Measurements from ENCODE around the gene ANKRD42.

- TF ChIP-seq ZNF274 (IDR thresholded peaks at IDR 0.05; ENCODE audit: low read depth, low read length), result no peak
- no peak for TF ChIP-seq EZH2 (IDR thresholded peaks at IDR 0.05)
- no peak for TF ChIP-seq RAD21 (IDR thresholded peaks at IDR 0.05; ENCODE audit: low read depth)
- TF ChIP-seq EGR1 (IDR thresholded peaks at IDR 0.05; ENCODE audit: low read depth), result no peak
- TF ChIP-seq SRF (IDR thresholded peaks at IDR 0.05; ENCODE audit: low read depth), result no peak
- no peak for TF ChIP-seq CTCF (IDR thresholded peaks at IDR 0.05 in 2 of 3, conservative IDR thresholded peaks at IDR 0.05 in 1 of 3; ENCODE audit: borderline replicate concordance in 1 of 3, insufficient read depth in 1 of 3, low read depth in 2 of 3, low read length in 2 of 3)
- no peak for TF ChIP-seq POLR2A (IDR thresholded peaks at IDR 0.05; ENCODE audit: borderline replicate concordance, extremely low read depth, insufficient read depth, insufficient read length)
- TF ChIP-seq TCF7L2 (IDR thresholded peaks at IDR 0.05; ENCODE audit: borderline replicate concordance, extremely low read depth, insufficient read depth, insufficient read length), result no peak
- TF ChIP-seq MAX (IDR thresholded peaks at IDR 0.05), result no peak
- no peak for TF ChIP-seq SP1 (IDR thresholded peaks at IDR 0.05; ENCODE audit: low read depth)
- no peak for TF ChIP-seq EZH2phosphoT487 (IDR thresholded peaks at IDR 0.05; ENCODE audit: borderline replicate concordance)
- no peak for TF ChIP-seq SIN3A (IDR thresholded peaks at IDR 0.05; ENCODE audit: low read depth)
- TF ChIP-seq REST (IDR thresholded peaks at IDR 0.05; ENCODE audit: low read depth), result no peak
Observed at GRCh38 chr11:83206221-83206620, 12.7 kb downstream of the ANKRD42 start.

All from HCT116 (cell line).